Smooth muscle cell (in vitro differentiated cells): Measurements from ENCODE around the gene IQGAP3. TPM values are rescaled to one million over a fixed set of nuclear protein-coding genes. Genes with fewer than 3 reads are reported as not detected.

Experiments
- DNase-seq: peaks from one replicate; lab custom pipeline; 2025; ENCODE audit not compliant: unreplicated experiment; lab: John Stamatoyannopoulos, UW
- H2AFZ ChIP-seq: fragments of 200-600 bp; sonication (generic); 2 replicates; pipeline ENCODE4 v1.6.0; 2016; ENCODE audit warnings: antibody characterized with exemption, low read depth, mild to moderate bottlenecking
- H3F3A ChIP-seq: fragments of 200-600 bp; sonication (generic); 2 replicates; pipeline ENCODE4 v1.6.0; 2017; ENCODE audit warnings: antibody characterized with exemption, low read depth
- H3K27ac ChIP-seq: fragments of 200-600 bp; sonication (generic); 2 replicates; pipeline ENCODE4 v1.5.1; 2016; ENCODE audit warnings: low read depth, mild to moderate bottlenecking
- H3K27me3 ChIP-seq: fragments of 200-600 bp; sonication (generic); 2 replicates; pipeline ENCODE4 v1.6.1; 2016; ENCODE audit warnings: low read depth, mild to moderate bottlenecking
- H3K36me3 ChIP-seq: fragments of 200-600 bp; sonication (generic); 2 replicates; pipeline ENCODE4 v1.5.1; 2016; ENCODE audit warnings: low read depth
- H3K4me1 ChIP-seq: fragments of 200-600 bp; sonication (generic); 2 replicates; pipeline ENCODE4 v1.5.1; 2016; ENCODE audit warnings: low read depth
- H3K4me2 ChIP-seq: fragments of 200-600 bp; sonication (generic); 2 replicates; pipeline ENCODE4 v1.6.0; 2016; ENCODE audit warnings: mild to moderate bottlenecking
- H3K4me3 ChIP-seq: fragments of 200-600 bp; sonication (generic); 2 replicates; pipeline ENCODE4 v1.5.1; 2016; ENCODE audit warnings: mild to moderate bottlenecking
- H3K79me2 ChIP-seq: fragments of 200-600 bp; sonication (generic); 2 replicates; pipeline ENCODE4 v1.6.0; 2016; ENCODE audit warnings: low read depth, mild to moderate bottlenecking
- H3K9ac ChIP-seq: fragments of 200-600 bp; sonication (generic); 2 replicates; pipeline ENCODE4 v1.6.0; 2016; ENCODE audit warnings: low read depth
- H3K9me3 ChIP-seq: fragments of 200-600 bp; sonication (generic); replicated peaks from 2 replicates; pipeline ENCODE4 v1.5.1; 2016; ENCODE audit warnings: low read depth
- H4K20me1 ChIP-seq: fragments of 200-600 bp; sonication (generic); 2 replicates; pipeline ENCODE4 v1.6.0; 2016; ENCODE audit warnings: low read depth
- WGBS: methylation state at CpG from one replicate; pipeline ENCODE4 v1.1.7; 2016; ENCODE audit warnings: low lambda C conversion rate; 5-methylcytosine and 5-hydroxymethylcytosine counted together
- polyA plus RNA-seq: library from polyadenylated mRNA; unstranded; fragments of >200 nt; fragmentation: Nextera tagmentation; extraction: Ambion mirVana; gene quantifications from 2 replicates; pipeline ENCODE4 v1.2.1, GENCODE V29; 2016
- total RNA-seq: library from RNA; depleted of rRNA; stranded (reverse); fragments of >200 nt; gene quantifications from 2 replicates; pipeline ENCODE4 v1.2.3, GENCODE V29; 2014
- TF ChIP-seq, protein P1 (sequence below): fragments of 200-600 bp; sonication (generic); IDR thresholded peaks from 2 replicates; pipeline ENCODE4 v1.5.1; 2017; ENCODE audit warnings: borderline replicate concordance, mild to moderate bottlenecking, antibody characterized with exemption; ENCODE audit not compliant: insufficient read depth, poor library complexity, severe bottlenecking

The IQGAP3 gene
- total and polyA plus RNA-seq, 2 experiments from 2014 or later, result 2.6 to 2.9 TPM

DNA sequence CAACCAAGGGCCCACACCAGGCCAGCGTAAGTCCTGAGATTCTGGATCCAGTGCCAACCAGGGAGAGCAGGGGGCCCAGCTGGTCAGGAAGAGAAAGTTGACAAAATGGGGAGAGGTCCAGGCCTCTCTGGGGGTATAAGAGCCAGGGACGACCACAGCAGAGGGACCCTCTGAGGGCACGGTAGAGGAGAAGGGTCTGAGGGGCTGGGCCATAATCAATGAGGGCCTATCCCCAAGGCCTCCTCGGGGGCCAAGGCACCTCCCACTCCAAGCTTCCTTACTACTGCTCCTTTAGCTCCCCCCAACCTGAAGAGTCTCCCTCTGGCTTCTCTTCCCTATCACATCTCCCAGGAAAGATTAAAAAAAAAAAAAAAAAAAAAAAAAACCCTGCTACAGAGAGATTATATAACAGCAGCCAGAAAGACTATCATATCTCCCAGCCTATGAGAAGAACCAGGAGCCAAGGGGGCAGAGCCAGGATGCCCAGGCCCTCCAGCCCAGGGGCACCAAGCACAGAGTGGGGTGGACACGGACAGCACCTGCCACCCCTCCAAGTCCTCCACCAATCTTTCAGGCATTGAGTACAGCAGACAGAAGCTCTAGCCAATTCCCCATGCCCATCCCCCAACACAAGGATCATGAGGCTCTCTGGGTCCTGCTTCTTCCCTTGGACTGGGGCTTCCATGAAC lies 74.5 kb downstream of the IQGAP3 start:
- Histone ChIP-seq H3K9ac (no peak overlapping the region), H4K20me1 (peaks cover 76% of the 10 kb centered on the region), H3K4me2 (peak overlapping the region; percentile 97), H3K9me3 (no peaks in the 10 kb centered on the region), H3F3A (peaks cover 8% of the 10 kb centered on the region), H3K79me2 (peaks cover 76% of the 10 kb centered on the region), H3K4me3 (peak overlapping the region; percentile 80), H3K27ac (peak overlapping the region; percentile 62), H2AFZ (no peak overlapping the region), H3K4me1 (peaks cover 55% of the 10 kb centered on the region), H3K27me3 (no peaks in the 10 kb centered on the region), H3K36me3 (no peaks in the 10 kb centered on the region)
- 82% methylated on average over 5 of the region's 5 CpGs for WGBS
- TF ChIP-seq, protein P1, sequence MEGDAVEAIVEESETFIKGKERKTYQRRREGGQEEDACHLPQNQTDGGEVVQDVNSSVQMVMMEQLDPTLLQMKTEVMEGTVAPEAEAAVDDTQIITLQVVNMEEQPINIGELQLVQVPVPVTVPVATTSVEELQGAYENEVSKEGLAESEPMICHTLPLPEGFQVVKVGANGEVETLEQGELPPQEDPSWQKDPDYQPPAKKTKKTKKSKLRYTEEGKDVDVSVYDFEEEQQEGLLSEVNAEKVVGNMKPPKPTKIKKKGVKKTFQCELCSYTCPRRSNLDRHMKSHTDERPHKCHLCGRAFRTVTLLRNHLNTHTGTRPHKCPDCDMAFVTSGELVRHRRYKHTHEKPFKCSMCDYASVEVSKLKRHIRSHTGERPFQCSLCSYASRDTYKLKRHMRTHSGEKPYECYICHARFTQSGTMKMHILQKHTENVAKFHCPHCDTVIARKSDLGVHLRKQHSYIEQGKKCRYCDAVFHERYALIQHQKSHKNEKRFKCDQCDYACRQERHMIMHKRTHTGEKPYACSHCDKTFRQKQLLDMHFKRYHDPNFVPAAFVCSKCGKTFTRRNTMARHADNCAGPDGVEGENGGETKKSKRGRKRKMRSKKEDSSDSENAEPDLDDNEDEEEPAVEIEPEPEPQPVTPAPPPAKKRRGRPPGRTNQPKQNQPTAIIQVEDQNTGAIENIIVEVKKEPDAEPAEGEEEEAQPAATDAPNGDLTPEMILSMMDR, result no peak
- no peak for DNase-seq

DNA sequence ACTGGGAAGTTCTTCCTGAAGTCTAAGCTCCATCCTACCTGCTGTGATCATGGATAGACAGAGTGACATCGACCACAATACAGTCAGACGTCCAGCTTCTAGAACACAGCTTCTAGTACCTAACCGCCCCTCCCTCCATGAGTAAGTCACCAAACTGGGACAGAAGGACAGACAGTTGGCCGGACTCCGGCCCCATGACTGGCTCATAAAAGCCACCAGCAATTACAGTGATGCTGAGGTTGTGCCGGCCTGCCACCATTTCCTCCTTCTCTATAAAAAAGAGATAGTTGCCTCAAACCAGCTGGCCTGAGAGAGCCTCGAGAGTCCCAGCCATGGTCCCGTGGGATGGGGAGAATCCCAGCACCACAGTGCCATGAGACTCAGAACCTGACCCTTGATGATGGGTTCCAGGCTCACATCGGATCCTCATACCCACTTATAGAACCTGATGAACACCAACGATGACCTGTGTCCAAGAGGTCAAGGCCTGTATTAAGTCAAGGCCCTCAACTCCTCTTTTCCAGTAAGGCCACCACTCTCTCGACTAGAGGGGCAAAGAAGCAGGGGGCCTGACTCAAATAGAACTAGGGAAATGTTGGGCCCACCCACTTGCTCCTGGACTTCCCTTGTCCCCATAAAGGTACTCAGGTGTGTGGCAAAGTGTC lies 75.2 kb downstream of the IQGAP3 start:
- H2AFZ ChIP-seq, result no peak overlapping the region
- H3K9me3 ChIP-seq, result no peaks in the 10 kb centered on the region
- H3K4me1 ChIP-seq, result peaks cover 56% of the 10 kb centered on the region
- TF ChIP-seq, protein P1, result no peak
- peak overlapping the region; percentile 97 for H3K4me2 ChIP-seq
- H3K79me2 ChIP-seq, result peaks cover 83% of the 10 kb centered on the region
- DNase-seq, result no peak
- H3K27ac ChIP-seq, result peak overlapping the region; percentile 62
- WGBS, result 65% methylated on average over 11 of the region's 11 CpGs
- H3F3A ChIP-seq, result peaks cover 3% of the 10 kb centered on the region
- H3K36me3 ChIP-seq, result no peaks in the 10 kb centered on the region
- peaks cover 83% of the 10 kb centered on the region for H4K20me1 ChIP-seq
- no peaks in the 10 kb centered on the region for H3K27me3 ChIP-seq
- H3K4me3 ChIP-seq, result peak overlapping the region; percentile 4
- H3K9ac ChIP-seq, result no peak overlapping the region

DNA sequence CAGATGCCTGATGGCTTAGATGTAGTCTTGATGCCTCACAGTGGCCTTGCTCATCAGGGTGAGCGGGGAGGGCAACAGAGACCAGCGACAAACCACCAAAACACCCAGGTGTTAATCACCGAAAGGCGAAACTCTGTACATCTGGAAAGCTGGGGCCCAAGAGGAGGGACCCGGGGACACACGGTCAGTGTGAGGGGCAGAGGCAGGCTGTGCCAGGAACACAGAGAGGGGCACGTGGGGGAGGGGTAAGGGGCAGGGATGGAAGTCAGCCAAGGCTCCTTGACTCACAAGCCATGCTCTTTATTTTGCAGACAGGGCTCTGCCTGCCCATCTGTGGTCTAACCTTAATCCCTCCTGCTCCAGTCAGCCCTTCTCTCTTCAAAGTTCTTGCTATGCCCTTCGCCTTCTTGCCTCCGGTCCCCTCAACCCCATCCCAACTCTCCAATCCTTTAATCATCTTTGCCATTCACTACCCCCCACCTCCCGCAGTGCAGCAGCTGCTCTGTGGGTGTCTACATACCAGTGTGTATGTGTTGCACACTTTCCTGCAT lies 76.1 kb downstream of the IQGAP3 start:
- no peak for DNase-seq
- Histone ChIP-seq H3K9ac (no peak overlapping the region), H4K20me1 (peaks cover 92% of the 10 kb centered on the region)

More for the DNA sequence above, 76.1 kb downstream of the IQGAP3 start:
- Histone ChIP-seq H3K79me2 (peaks cover 92% of the 10 kb centered on the region), H3K4me3 (peak overlapping the region; percentile 4), H3K27ac (peak overlapping the region; percentile 62), H3K36me3 (no peaks in the 10 kb centered on the region), H2AFZ (no peak overlapping the region), H3K4me2 (peak overlapping the region; percentile 97), H3K27me3 (no peaks in the 10 kb centered on the region), H3K4me1 (peaks cover 48% of the 10 kb centered on the region), H3K9me3 (no peaks in the 10 kb centered on the region), H3F3A (no peaks in the 10 kb centered on the region)
- TF ChIP-seq, protein P1, result no peak
- WGBS, result 42% methylated on average over 9 of the region's 10 CpGs
